Caco-2 (cell line): ENCODE measurements around the gene NFIA. TPM values are rescaled to one million over a fixed set of nuclear protein-coding genes. Genes with fewer than 3 reads are reported as not detected.

Experiments used
- BruUV-seq: library from RNA; stranded (reverse); fragments of 400-500 nt; replicated peaks from 2 replicates; lab custom pipeline; 2021; lab: Mats Ljungman, UMichigan
- CTCF ChIA-PET: fragments of 300-600 bp; sonication (Branson Sonifier 250); formaldehyde crosslinking; loops from one replicate; lab custom pipeline; 2022; ENCODE audit warnings: antibody characterized with exemption; lab: Charles Lee
- POLR2A ChIA-PET: fragments of 300-600 bp; sonication (Branson Sonifier 250); formaldehyde crosslinking; loops from one replicate; lab custom pipeline; 2022; ENCODE audit warnings: antibody characterized with exemption; lab: Charles Lee
- DNase-seq, 2 experiments: peaks; one replicate each; pipeline versions ENCODE4 v3.0.0 to v3.0.0-alpha.2; 2020 to 2022
- H3K27me3 ChIP-seq: replicated peaks from 2 replicates; pipeline ENCODE4 v1.6.0; 2011; ENCODE audit warnings: low read length; ENCODE audit not compliant: control insufficient read depth, insufficient read depth
- H3K36me3 ChIP-seq: 2 replicates; pipeline ENCODE4 v1.5.1; 2011; ENCODE audit warnings: low read length; ENCODE audit not compliant: control insufficient read depth, insufficient read depth
- H3K4me1 ChIP-seq: fragments of 250-450 bp; sonication (Bioruptor Pico); 2 replicates; pipeline ENCODE4 v1.5.1; 2020; ENCODE audit warnings: mild to moderate bottlenecking
- H3K4me3 ChIP-seq: 2 replicates; pipeline ENCODE4 v1.5.1; 2011; ENCODE audit warnings: low read depth, mild to moderate bottlenecking, control low read depth, low read length
- H3K9me3 ChIP-seq: fragments of 250-450 bp; sonication (Bioruptor Pico); 2 replicates; pipeline ENCODE4 v1.5.1; 2020; ENCODE audit warnings: mild to moderate bottlenecking, moderate library complexity
- H3K27ac Mint-ChIP-seq: one replicate; pipeline ENCODE4 v1.8.0; 2022; ENCODE audit warnings: mixed read lengths; ENCODE audit not compliant: unreplicated experiment
- H3K27me3 Mint-ChIP-seq: one replicate; pipeline ENCODE4 v1.8.0; 2022; ENCODE audit warnings: mixed read lengths; ENCODE audit not compliant: insufficient read depth, unreplicated experiment
- H3K36me3 Mint-ChIP-seq: one replicate; pipeline ENCODE4 v1.8.0; 2022; ENCODE audit warnings: mild to moderate bottlenecking, mixed read lengths; ENCODE audit not compliant: insufficient read depth, unreplicated experiment
- H3K4me1 Mint-ChIP-seq: one replicate; pipeline ENCODE4 v1.8.0; 2022; ENCODE audit warnings: low read depth, mixed read lengths; ENCODE audit not compliant: unreplicated experiment
- H3K4me3 Mint-ChIP-seq: one replicate; pipeline ENCODE4 v1.8.0; 2022; ENCODE audit warnings: mild to moderate bottlenecking, moderate library complexity, mixed read lengths; ENCODE audit not compliant: unreplicated experiment
- H3K9me3 Mint-ChIP-seq: one replicate; pipeline ENCODE4 v1.8.0; 2022; ENCODE audit warnings: mixed read lengths; ENCODE audit not compliant: unreplicated experiment
- intact Hi-C: fragments of 100-400 bp; cut with micrococcal nuclease; formaldehyde crosslinking; loops from one replicate; pipeline ENCODE4 v1.10.0; 2022; ENCODE audit not compliant: unreplicated experiment
- total RNA-seq: library from RNA; stranded (reverse); gene quantifications from 2 replicates; pipeline ENCODE4 v1.2.3, GENCODE V29; 2022
- TF ChIP-seq, protein P1 (sequence below), 2 experiments: fragments of 200-600 bp in 1 of 2; IDR thresholded peaks; 1 replicate in 1 of 2; 2 replicates in 1 of 2; pipeline versions ENCODE4 v1.5.1 to v1.8.0; 2011 to 2022; ENCODE audit warnings: antibody characterized with exemption in 1 of 2, control low read depth in 1 of 2, inconsistent platforms in 1 of 2, low read depth in 1 of 2, low read length in 1 of 2, mild to moderate bottlenecking in 1 of 2, moderate library complexity in 1 of 2; ENCODE audit not compliant: insufficient read depth in 1 of 2, severe bottlenecking in 1 of 2, unreplicated experiment in 1 of 2

The NFIA gene
- total RNA-seq, 1 experiment from 2014 or later = 1.4 TPM

DNA sequence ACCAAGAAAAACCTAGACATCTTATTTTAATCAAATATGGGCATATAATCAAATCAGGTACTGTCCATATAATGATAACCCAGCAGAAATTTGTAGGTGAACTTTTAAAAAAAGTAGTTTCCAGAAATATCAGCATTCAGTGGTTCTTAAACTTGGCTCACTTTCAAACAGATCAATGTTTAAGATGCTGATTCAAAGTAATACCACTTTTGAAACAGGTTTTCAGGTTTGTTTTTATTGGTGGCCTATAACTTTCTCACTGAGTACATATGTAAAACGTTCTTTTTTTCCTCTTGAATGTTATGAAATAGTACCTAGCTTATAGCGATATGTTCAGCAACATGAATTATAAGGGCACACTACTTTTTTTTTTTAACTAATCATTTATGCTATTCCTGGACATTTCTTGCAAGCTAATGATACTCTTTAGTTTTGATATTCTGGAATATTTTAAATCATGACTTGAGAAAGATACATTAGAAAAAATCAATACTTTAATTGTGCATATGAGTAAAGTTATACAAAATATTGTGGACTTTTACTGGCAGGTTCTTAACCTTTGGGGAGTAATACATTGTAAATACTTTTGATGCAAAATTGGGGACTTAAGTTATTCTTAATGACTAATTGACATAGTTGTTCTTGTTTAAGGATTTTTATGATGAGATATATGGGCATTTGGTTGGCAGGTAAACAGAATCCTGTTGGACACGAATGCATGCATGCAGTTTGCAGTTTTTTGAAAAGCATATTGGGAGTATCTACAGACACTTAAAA is 3.0 kb downstream of the NFIA start:
- BruUV-seq = no TSS peak
- H3K4me1 ChIP-seq = no peaks in the 10 kb centered on the region
- H3K4me3 ChIP-seq = no peak overlapping the region
- Mint-ChIP-seq H3K27me3 (peaks cover 3% of the 10 kb centered on the region), H3K36me3 (no peaks in the 10 kb centered on the region), H3K9me3 (no peaks in the 10 kb centered on the region), H3K4me1 (no peaks in the 10 kb centered on the region), H3K27ac (no peak overlapping the region), H3K4me3 (no peak overlapping the region)
- CTCF ChIA-PET = no interaction called here
- H3K27me3 ChIP-seq = no peaks in the 10 kb centered on the region
- intact Hi-C loops = no loop called here
- no peaks in the 10 kb centered on the region for H3K36me3 ChIP-seq
- H3K9me3 ChIP-seq = no peaks in the 10 kb centered on the region
- TF ChIP-seq, protein P1, sequence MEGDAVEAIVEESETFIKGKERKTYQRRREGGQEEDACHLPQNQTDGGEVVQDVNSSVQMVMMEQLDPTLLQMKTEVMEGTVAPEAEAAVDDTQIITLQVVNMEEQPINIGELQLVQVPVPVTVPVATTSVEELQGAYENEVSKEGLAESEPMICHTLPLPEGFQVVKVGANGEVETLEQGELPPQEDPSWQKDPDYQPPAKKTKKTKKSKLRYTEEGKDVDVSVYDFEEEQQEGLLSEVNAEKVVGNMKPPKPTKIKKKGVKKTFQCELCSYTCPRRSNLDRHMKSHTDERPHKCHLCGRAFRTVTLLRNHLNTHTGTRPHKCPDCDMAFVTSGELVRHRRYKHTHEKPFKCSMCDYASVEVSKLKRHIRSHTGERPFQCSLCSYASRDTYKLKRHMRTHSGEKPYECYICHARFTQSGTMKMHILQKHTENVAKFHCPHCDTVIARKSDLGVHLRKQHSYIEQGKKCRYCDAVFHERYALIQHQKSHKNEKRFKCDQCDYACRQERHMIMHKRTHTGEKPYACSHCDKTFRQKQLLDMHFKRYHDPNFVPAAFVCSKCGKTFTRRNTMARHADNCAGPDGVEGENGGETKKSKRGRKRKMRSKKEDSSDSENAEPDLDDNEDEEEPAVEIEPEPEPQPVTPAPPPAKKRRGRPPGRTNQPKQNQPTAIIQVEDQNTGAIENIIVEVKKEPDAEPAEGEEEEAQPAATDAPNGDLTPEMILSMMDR (IDR thresholded peaks at IDR 0.05; ENCODE audit: insufficient read depth in 1 of 2, low read depth in 1 of 2, low read length in 1 of 2, severe bottlenecking in 1 of 2, unreplicated experiment in 1 of 2) = no peak
- DNase-seq = no peak
- POLR2A ChIA-PET = no interaction called here

DNA sequence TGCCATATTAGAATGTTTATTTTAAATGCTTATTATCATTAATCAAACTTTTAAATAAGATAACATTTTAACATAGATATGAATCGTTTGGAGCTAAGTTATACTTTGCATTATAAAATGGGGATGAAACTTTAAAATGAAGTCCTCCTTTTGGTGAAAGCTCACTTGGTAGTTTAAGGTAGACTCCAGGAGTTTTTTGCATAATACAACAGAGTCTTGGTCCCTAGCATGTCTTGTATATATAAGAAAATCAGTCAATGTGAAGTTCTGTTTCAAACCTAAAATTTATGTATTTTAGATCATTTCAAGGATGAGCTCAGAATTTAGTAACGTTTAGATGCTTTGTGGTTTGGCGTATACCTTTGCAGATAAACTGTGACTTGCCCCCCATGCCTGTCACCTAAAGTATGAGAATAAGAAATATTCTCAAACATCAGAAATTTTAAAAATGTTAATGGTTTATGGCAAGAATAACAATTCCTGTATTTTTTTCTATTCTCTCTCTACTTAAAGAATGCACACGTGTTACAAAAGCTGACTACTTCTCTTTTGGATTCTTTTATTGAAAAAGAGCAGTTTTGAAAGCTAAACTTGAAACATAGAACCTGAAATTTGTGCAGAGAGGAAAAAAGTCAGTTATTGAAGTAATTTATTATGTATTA is 3.8 kb downstream of the NFIA start:
- DNase-seq = no peak
- H3K27me3 Mint-ChIP-seq = no peaks in the 10 kb centered on the region
- H3K36me3 Mint-ChIP-seq = no peaks in the 10 kb centered on the region
- Histone ChIP-seq H3K36me3 (no peaks in the 10 kb centered on the region), H3K4me1 (no peaks in the 10 kb centered on the region), H3K9me3 (no peaks in the 10 kb centered on the region), H3K27me3 (no peaks in the 10 kb centered on the region), H3K4me3 (no peak overlapping the region)
- intact Hi-C loops = no loop called here
- TF ChIP-seq, protein P1 (IDR thresholded peaks at IDR 0.05; ENCODE audit: insufficient read depth in 1 of 2, low read depth in 1 of 2, low read length in 1 of 2, severe bottlenecking in 1 of 2, unreplicated experiment in 1 of 2) = no peak
- H3K9me3 Mint-ChIP-seq = no peaks in the 10 kb centered on the region
- no peak overlapping the region for H3K27ac Mint-ChIP-seq
- POLR2A ChIA-PET = no interaction called here
- no peak overlapping the region for H3K4me3 Mint-ChIP-seq
- CTCF ChIA-PET = no interaction called here
- BruUV-seq = no TSS peak
- H3K4me1 Mint-ChIP-seq = no peaks in the 10 kb centered on the region

DNA sequence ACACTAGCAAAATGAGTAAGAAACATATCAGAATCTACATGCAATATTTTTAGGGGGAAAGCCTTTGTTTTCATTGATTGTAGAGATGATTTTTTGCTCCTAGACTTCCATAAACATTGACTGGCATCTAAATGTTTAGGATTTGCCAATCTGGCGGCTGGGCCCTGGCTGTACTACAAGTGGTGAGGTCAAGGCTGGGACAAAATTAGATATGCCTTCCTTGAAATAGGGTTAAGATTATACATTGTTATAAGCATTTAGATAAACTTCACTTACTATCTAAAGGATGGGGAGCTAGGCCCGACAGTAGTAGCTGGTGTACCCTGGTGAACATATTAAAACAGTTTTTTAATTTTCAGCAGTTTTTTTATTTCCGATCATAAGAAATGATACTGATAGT is 5.2 kb downstream of the NFIA start:
- no peak overlapping the region for H3K4me3 ChIP-seq
- H3K36me3 ChIP-seq = no peaks in the 10 kb centered on the region
- CTCF ChIA-PET = no interaction called here
- no peaks in the 10 kb centered on the region for H3K9me3 ChIP-seq
- H3K27me3 Mint-ChIP-seq = no peaks in the 10 kb centered on the region
- POLR2A ChIA-PET = no interaction called here
- DNase-seq = no peak
- H3K27me3 ChIP-seq = no peaks in the 10 kb centered on the region
- intact Hi-C loops = no loop called here
- H3K9me3 Mint-ChIP-seq = no peaks in the 10 kb centered on the region
- H3K4me1 ChIP-seq = no peaks in the 10 kb centered on the region
- no peak overlapping the region for H3K4me3 Mint-ChIP-seq
- TF ChIP-seq, protein P1 (IDR thresholded peaks at IDR 0.05; ENCODE audit: insufficient read depth in 1 of 2, low read depth in 1 of 2, low read length in 1 of 2, severe bottlenecking in 1 of 2, unreplicated experiment in 1 of 2) = no peak
- no TSS peak for BruUV-seq
- no peak overlapping the region for H3K27ac Mint-ChIP-seq
- no peaks in the 10 kb centered on the region for H3K4me1 Mint-ChIP-seq
- no peaks in the 10 kb centered on the region for H3K36me3 Mint-ChIP-seq
